Stimulated activated CD8-positive, alpha-beta memory T cell treated with anti-CD3 and anti-CD28 coated beads, Interleukin-15, amount 100 ng/mL, for 4 hours (primary cell): Measurements from ENCODE around the gene PRKD1.

Experiments
- DNase-seq, 2 donors: peaks; one replicate each; pipeline ENCODE4 v3.0.0-alpha.2; 2020; ENCODE audit warnings: low read depth in 2 of 2

The PRKD1 gene

GRCh38 chr14:29603696-29604095, 324.0 kb downstream of the PRKD1 start:
- no peak for DNase-seq

- no peak for DNase-seq
Measured at GRCh38 chr14:29601616-29602015, 326.0 kb downstream of the PRKD1 start.

GRCh38 chr14:29587761-29588470, 339.7 kb downstream of the PRKD1 start:
- DNase-seq = no peak

GRCh38 chr14:29587046-29587445, 340.6 kb downstream of the PRKD1 start:
- DNase-seq = no peak

GRCh38 chr14:29584992-29585391, 342.7 kb downstream of the PRKD1 start:
- DNase-seq = no peak

- DNase-seq = no peak
Measured at GRCh38 chr14:29580763-29581162, 346.9 kb downstream of the PRKD1 start.

- no peak for DNase-seq
Measured at GRCh38 chr14:29579838-29580237, 347.8 kb downstream of the PRKD1 start.

- no peak for DNase-seq
Measured at GRCh38 chr14:29576927-29577326, 350.7 kb downstream of the PRKD1 start.

- DNase-seq = no peak
Measured at GRCh38 chr14:29569194-29569593, 358.5 kb downstream of the PRKD1 start.

GRCh38 chr14:29566194-29566593, 361.5 kb downstream of the PRKD1 start:
- no peak for DNase-seq

GRCh38 chr14:29558516-29558915, 369.1 kb downstream of the PRKD1 start:
- DNase-seq = no peak

- no peak for DNase-seq
Measured at GRCh38 chr14:29554335-29554734, 373.3 kb downstream of the PRKD1 start.

GRCh38 chr14:29553427-29553826, 374.2 kb downstream of the PRKD1 start:
- DNase-seq = no peak

- no peak for DNase-seq
Measured at GRCh38 chr14:29548948-29549370, 378.7 kb downstream of the PRKD1 start.

- no peak for DNase-seq
Measured at GRCh38 chr14:29545714-29546113, 381.9 kb downstream of the PRKD1 start.

- no peak for DNase-seq
Measured at GRCh38 chr14:29536886-29537511, 390.6 kb downstream of the PRKD1 start.

- DNase-seq = no peak
Measured at GRCh38 chr14:29529418-29529817, 398.2 kb downstream of the PRKD1 start.

- DNase-seq = no peak
Measured at GRCh38 chr14:29528889-29529288, 398.8 kb downstream of the PRKD1 start.

GRCh38 chr14:29527286-29527685, 400.4 kb downstream of the PRKD1 start:
- no peak for DNase-seq
